Measurements from ENCODE around the gene UNK. TPM values are rescaled to one million over a fixed set of nuclear protein-coding genes. Genes with fewer than 3 reads are reported as not detected.

UNK gene
- total and polyA plus RNA-seq, 2 of the 13 experiments (the other 11 are each of a cell fraction or from before 2014, with no cell fraction given) = 31.6 to 33.0 TPM

GRCh38 chr17:75779250-75779986 is 5.2 kb upstream of the UNK start (continued):
- no peak for TF ChIP-seq ZNF646 (CRISPR knock-in tag; IDR thresholded peaks at IDR 0.05)
- TF ChIP-seq ZNF256 (CRISPR knock-in tag; conservative IDR thresholded peaks at IDR 0.05) = peak; percentile 84; the same call in 1 of the 2 replicates
- peak; percentile 95; the same call in 1 of the 2 replicates for TF ChIP-seq SIN3A (IDR thresholded peaks at IDR 0.05; ENCODE audit: borderline replicate concordance, low read depth, low read length)
- TF ChIP-seq KLF13 (CRISPR knock-in tag; IDR thresholded peaks at IDR 0.05) = peak; percentile 96
- TF ChIP-seq AGO2 (optimal IDR thresholded peaks at IDR 0.05; ENCODE audit: low read depth, low read length) = peak; percentile 100
- no peak for TF ChIP-seq DNMT1 (CRISPR knock-in tag; IDR thresholded peaks at IDR 0.05)
- TF ChIP-seq ZNF567 (CRISPR knock-in tag; IDR thresholded peaks at IDR 0.05; ENCODE audit: borderline replicate concordance) = 0 out of 2 replicates have a peak, but pooled peaks have one; percentile 75
- peak; percentile 22; the same call in 1 of the 2 replicates for TF ChIP-seq HMG20A (CRISPR knock-in tag; IDR thresholded peaks at IDR 0.05; ENCODE audit: borderline replicate concordance)
- peak; percentile 89; the same call in 1 of the 2 replicates for TF ChIP-seq ZNF724P (CRISPR knock-in tag; IDR thresholded peaks at IDR 0.05; ENCODE audit: borderline replicate concordance)
- peak; percentile 97 for TF ChIP-seq ZNF614 (CRISPR knock-in tag; IDR thresholded peaks at IDR 0.05; ENCODE audit: borderline replicate concordance)
- no peak for TF ChIP-seq PLRG1 (conservative IDR thresholded peaks at IDR 0.05)
- no peak for TF ChIP-seq ZNF841 (CRISPR knock-in tag; IDR thresholded peaks at IDR 0.05; ENCODE audit: borderline replicate concordance)
- peak; percentile 64 for TF ChIP-seq TFE3 (CRISPR knock-in tag; IDR thresholded peaks at IDR 0.05)
- TF ChIP-seq ZFP90 (CRISPR knock-in tag; IDR thresholded peaks at IDR 0.05; ENCODE audit: borderline replicate concordance) = peak; percentile 77; the same call in 1 of the 2 replicates
- TF ChIP-seq MATR3 (CRISPR knock-in tag; IDR thresholded peaks at IDR 0.05) = no peak
- no peak for TF ChIP-seq HMGA1 (CRISPR knock-in tag; conservative IDR thresholded peaks at IDR 0.05)
- TF ChIP-seq ZNF33A (CRISPR knock-in tag; IDR thresholded peaks at IDR 0.05; ENCODE audit: borderline replicate concordance) = no peak; the same call in 1 of the 2 replicates
- no peak for TF ChIP-seq REXO4 (CRISPR knock-in tag; IDR thresholded peaks at IDR 0.05; ENCODE audit: borderline replicate concordance)
- peak; percentile 94 for TF ChIP-seq POGK (CRISPR knock-in tag; conservative IDR thresholded peaks at IDR 0.05)
- peak; percentile 96 for TF ChIP-seq ZNF766 (CRISPR knock-in tag; IDR thresholded peaks at IDR 0.05; ENCODE audit: borderline replicate concordance)

All from HepG2 (cell line).